ENCODE results near the gene TJP1. TPM values are rescaled to one million over a fixed set of nuclear protein-coding genes. Genes with fewer than 3 reads are reported as not detected.
A peak's percentile ranks its signal among the peaks of the same experiment; 100 is the strongest.
"Not testable (repeated sequence)": the region's sequence is repeated elsewhere in the genome, so short reads cannot be mapped to it uniquely, and the experiment has no call there.

Gene TJP1
- total RNA-seq, 6 donors from 2014 or later: 88.0 to 168 (median 113) TPM

DNA sequence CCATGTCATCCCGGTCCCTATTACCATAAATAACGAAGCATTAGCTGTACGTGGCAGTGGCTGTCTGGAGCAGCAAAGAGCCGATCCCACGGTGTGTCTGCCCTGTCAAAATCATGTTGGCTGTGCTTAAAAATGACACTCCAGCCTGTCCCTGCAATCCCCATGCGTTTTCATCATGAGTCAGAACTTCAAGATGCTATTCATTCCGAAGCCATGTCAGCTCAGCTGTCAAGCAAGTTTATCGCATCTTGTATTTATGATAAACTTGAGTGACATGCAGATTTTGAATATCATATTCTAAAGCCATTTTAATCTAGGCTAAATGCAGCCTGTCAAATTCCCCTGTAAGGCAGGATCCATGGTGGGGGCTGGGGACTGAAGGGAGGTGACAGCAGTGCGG, 152.4 kb downstream of the TJP1 start:
- 69 to 77% methylated on average over 9 of the region's 9 CpGs for WGBS, 2 donors
- Histone ChIP-seq H3K36me3 (no peaks in the 10 kb centered on the region), H3K27ac (peak overlapping the region in 2 of 4 donors; percentile 65 to 72), H3K27me3 (no peaks in the 10 kb centered on the region), H3K4me1 (peaks cover 0 to 23% (median 10%) of the 10 kb centered on the region in 4 donors), H3K9me3 (no peaks in the 10 kb centered on the region), H3K4me3 (no peak overlapping the region)
- TF ChIP-seq EP300 (IDR thresholded peaks at IDR 0.05): no peak
- no peak for TF ChIP-seq POLR2A (IDR thresholded peaks at IDR 0.05)
- TF ChIP-seq POLR2AphosphoS5 (IDR thresholded peaks at IDR 0.05): no peak
- TF ChIP-seq, protein P1, sequence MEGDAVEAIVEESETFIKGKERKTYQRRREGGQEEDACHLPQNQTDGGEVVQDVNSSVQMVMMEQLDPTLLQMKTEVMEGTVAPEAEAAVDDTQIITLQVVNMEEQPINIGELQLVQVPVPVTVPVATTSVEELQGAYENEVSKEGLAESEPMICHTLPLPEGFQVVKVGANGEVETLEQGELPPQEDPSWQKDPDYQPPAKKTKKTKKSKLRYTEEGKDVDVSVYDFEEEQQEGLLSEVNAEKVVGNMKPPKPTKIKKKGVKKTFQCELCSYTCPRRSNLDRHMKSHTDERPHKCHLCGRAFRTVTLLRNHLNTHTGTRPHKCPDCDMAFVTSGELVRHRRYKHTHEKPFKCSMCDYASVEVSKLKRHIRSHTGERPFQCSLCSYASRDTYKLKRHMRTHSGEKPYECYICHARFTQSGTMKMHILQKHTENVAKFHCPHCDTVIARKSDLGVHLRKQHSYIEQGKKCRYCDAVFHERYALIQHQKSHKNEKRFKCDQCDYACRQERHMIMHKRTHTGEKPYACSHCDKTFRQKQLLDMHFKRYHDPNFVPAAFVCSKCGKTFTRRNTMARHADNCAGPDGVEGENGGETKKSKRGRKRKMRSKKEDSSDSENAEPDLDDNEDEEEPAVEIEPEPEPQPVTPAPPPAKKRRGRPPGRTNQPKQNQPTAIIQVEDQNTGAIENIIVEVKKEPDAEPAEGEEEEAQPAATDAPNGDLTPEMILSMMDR (IDR thresholded peaks at IDR 0.05): no peak
- no peak for ATAC-seq (ENCODE audit: low FRiP score in 2 of 2)
- DNase-seq: no peak

DNA sequence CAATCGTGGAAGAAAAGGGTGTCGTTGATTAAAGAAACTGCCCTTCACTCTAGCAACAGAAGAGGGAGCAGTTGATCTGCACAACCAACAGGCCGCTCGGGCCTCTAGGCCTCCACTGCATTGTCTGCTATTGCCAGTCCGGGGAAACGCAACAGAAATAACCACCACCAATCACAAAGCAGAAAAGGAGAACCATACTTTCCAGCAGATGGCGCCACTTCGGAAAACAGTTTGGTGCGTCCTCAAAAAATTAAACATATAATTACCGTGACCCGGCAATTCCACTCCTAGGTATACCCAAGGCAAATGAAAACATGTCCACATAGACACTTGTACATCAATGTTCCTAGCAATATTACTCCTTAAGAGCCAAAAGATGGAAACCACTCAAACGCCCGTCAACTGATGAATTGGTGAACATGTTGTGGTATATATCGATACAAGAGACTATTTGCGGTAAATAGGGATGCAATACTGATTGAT, 154.1 kb downstream of the TJP1 start:
- ATAC-seq (ENCODE audit: low FRiP score in 2 of 2) (peak; percentile 68 to 86), DNase-seq (peak in 1 of 2 donors; percentile 88)
- no peaks in the 10 kb centered on the region for H3K9me3 ChIP-seq
- no peak overlapping the region for H3K27ac ChIP-seq
- WGBS, 2 donors: 34 to 42% methylated on average over 15 of the region's 15 CpGs
- peaks cover 0 to 15% (median 6%) of the 10 kb centered on the region in 4 donors for H3K4me1 ChIP-seq
- TF ChIP-seq, protein P1 (IDR thresholded peaks at IDR 0.05): peak; percentile 68 to 90 (median 74)
- TF ChIP-seq POLR2AphosphoS5 (IDR thresholded peaks at IDR 0.05): no peak
- no peaks in the 10 kb centered on the region for H3K27me3 ChIP-seq
- H3K4me3 ChIP-seq: no peak overlapping the region
- no peaks in the 10 kb centered on the region for H3K36me3 ChIP-seq

DNA sequence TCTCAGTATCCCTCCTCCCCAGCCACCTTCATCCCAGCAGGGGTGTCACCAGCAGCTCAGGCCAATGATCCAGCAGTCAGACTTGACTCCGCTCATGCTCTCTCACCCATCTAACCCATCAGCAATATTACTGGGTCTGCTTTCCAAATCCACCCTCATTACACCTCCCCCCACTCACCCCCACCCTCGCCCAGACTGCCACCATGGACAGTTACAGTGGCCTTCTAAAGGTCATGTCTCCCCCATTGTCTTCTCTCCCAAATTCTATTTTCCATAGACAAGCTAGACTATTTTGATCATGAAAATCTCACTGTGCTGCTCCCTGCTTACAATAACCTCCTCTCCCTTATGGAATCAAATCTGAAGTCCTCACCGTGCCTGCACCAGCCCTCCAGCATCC, 156.0 kb downstream of the TJP1 start:
- no peak overlapping the region for H3K4me3 ChIP-seq
- no peaks in the 10 kb centered on the region for H3K36me3 ChIP-seq
- ATAC-seq (ENCODE audit: low FRiP score in 2 of 2) (no peak), DNase-seq (no peak)
- TF ChIP-seq, protein P1 (IDR thresholded peaks at IDR 0.05): no peak
- TF ChIP-seq POLR2A (IDR thresholded peaks at IDR 0.05): no peak
- no peaks in the 10 kb centered on the region for H3K9me3 ChIP-seq
- peaks cover 0 to 15% (median 6%) of the 10 kb centered on the region in 4 donors for H3K4me1 ChIP-seq
- H3K27me3 ChIP-seq: no peaks in the 10 kb centered on the region
- 94 to 97% methylated on average over 3 of the region's 3 CpGs for WGBS, 2 donors
- no peak overlapping the region for H3K27ac ChIP-seq

DNA sequence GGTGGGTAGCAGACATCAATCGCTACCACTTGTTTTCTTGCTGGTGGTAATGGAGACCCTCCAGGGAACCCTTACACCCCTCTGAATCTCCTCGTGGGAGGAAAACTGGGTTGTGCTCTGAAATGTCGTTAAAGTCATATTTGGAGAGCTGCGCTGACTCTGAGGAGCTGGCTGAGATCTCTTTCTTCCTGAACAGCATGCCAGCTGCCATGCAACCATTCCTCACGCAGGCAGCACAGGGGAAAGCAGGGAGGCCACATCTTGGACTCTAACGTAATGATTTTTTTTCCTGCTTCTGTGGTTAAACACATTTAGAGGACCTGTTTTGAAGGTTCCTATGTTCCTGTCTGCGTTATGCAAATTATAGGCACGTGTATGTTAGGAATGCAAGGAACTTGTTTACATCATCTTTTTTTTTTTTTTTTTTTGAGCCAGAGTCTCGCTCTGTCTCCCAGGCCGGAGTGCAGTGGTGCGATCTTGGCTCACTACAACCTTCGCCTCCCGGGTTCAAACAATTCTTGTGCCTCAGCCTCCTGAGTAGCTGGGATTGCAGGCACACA, 156.7 kb downstream of the TJP1 start:
- no peak overlapping the region for H3K27ac ChIP-seq
- ATAC-seq (ENCODE audit: low FRiP score in 2 of 2) (no peak), DNase-seq (no peak)
- H3K4me3 ChIP-seq: no peak overlapping the region
- WGBS, 2 donors: 54 to 60% methylated on average over 10 to 13 of the region's 13 CpGs
- no peaks in the 10 kb centered on the region for H3K27me3 ChIP-seq
- no peaks in the 10 kb centered on the region for H3K36me3 ChIP-seq
- H3K4me1 ChIP-seq: peaks cover 0 to 9% (median 4%) of the 10 kb centered on the region in 4 donors
- H3K9me3 ChIP-seq: no peaks in the 10 kb centered on the region
- TF ChIP-seq POLR2A (IDR thresholded peaks at IDR 0.05) (no peak), POLR2AphosphoS5 (IDR thresholded peaks at IDR 0.05) (no peak), EP300 (IDR thresholded peaks at IDR 0.05) (no peak)
- TF ChIP-seq, protein P1 (IDR thresholded peaks at IDR 0.05): no peak

DNA sequence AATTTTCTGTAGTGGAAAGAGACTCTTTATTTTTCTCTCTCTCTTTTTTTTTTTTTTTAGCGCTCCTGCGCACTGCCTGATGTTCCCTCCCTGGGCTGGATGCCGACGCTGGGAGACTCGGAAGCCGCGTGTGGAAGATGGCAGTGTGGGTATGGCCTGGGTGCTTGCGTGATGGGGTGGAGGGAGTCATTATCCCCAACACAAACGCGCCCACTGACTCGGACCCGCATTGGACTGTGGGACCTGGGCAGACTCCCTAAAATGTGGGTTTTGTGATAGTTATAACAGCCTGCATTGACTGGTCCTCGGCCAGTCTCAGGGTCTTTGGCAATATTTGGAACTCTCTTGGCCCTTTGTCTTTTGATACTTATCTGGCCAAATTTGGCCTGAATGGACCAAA, 157.9 kb downstream of the TJP1 start:
- no peaks in the 10 kb centered on the region for H3K27me3 ChIP-seq
- ATAC-seq (ENCODE audit: low FRiP score in 2 of 2): no peak
- H3K4me1 ChIP-seq: no peaks in the 10 kb centered on the region
- no peaks in the 10 kb centered on the region for H3K9me3 ChIP-seq
- WGBS, 2 donors: 88 to 91% methylated on average over 12 to 13 of the region's 13 CpGs
- H3K4me3 ChIP-seq: no peak overlapping the region
- H3K27ac ChIP-seq: no peak overlapping the region
- no peak for DNase-seq
- H3K36me3 ChIP-seq: no peaks in the 10 kb centered on the region
- TF ChIP-seq POLR2A (IDR thresholded peaks at IDR 0.05): no peak
- no peak for TF ChIP-seq POLR2AphosphoS5 (IDR thresholded peaks at IDR 0.05)
- no peak for TF ChIP-seq EP300 (IDR thresholded peaks at IDR 0.05)
- TF ChIP-seq, protein P1 (IDR thresholded peaks at IDR 0.05): no peak

DNA sequence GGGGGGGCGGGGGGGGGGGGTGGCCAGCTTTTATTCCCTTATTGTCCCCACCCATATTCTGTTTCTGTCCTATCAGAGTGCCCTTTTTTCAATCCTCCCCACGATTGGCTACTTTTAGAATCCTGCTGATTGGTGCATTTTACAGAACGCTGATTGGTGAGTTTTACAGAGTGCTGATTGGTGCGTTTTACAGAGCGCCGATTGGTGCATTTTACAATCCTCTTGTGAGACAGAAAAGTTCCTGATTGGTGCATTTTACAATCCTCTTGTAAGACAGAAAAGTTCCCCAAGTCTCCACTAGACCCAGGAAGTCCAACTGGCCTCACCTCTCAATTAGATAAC, 164.8 kb downstream of the TJP1 start:
- WGBS, 2 donors: 84 to 94% methylated on average over 5 to 6 of the region's 6 CpGs
- H3K9me3 ChIP-seq; H3K27ac ChIP-seq; H3K4me1 ChIP-seq; H3K4me3 ChIP-seq; H3K27me3 ChIP-seq; H3K36me3 ChIP-seq; ATAC-seq (ENCODE audit: low FRiP score in 2 of 2); DNase-seq: not testable (repeated sequence)

Data from upper lobe of left lung (tissue), 6 donors.